NCI-H187 treated with DMSO at 0.1 percent for 48 hours (cell line): ENCODE data around the gene TACC3.

Source experiments
- DNase-seq: peaks from one replicate; lab custom pipeline; 2025; lab: John Stamatoyannopoulos, UW

TACC3 gene

DNA sequence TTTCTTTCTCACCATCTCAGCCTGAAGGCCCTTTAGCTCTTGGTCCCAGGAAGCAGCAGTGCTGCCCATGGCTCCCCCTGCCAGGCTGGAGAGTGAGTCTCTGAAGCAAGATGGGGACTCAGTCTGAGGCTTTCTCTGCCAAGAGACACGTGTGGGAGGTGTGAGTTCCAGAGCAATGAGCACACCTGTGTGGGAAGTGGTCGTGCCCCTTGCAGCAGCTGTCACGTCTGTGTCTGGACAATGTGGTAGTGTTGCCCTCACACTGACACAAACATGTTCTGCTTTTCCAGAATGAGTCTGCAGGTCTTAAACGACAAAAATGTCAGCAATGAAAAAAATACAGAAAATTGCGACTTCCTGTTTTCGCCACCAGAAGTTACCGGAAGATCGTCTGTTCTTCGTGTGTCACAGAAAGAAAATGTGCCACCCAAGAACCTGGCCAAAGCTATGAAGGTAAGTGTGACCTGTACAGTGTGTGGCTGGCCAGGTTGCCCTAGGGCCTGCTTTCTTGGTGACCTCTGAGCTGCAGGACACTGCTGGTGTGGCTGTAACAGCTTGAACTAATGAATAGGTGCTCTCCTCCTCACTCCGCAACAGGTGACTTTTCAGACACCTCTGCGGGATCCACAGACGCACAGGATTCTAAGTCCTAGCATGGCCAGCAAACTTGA is 1.9 kb downstream of the TACC3 start:
- no peak for DNase-seq

DNA sequence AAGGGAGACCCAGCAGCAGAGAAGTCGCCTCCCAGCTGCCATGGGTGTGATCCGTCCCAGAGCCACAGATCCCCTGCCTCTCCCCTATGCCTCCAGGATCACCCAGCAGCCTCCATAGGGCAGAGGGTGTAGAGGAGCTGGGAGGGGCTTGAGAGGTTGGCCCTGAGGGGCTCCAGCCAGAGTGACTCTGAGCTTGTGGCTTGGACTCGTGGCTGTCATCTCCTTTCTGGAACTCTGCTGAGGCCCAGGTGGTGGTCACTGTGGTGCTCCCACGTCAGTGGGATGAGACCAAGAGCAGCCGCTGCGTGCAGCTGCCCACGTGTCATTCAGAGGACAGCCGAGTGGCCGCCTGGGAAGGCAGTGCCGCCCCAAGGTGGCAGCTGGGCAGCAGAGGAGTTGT is 4.2 kb downstream of the TACC3 start:
- no peak for DNase-seq

DNA sequence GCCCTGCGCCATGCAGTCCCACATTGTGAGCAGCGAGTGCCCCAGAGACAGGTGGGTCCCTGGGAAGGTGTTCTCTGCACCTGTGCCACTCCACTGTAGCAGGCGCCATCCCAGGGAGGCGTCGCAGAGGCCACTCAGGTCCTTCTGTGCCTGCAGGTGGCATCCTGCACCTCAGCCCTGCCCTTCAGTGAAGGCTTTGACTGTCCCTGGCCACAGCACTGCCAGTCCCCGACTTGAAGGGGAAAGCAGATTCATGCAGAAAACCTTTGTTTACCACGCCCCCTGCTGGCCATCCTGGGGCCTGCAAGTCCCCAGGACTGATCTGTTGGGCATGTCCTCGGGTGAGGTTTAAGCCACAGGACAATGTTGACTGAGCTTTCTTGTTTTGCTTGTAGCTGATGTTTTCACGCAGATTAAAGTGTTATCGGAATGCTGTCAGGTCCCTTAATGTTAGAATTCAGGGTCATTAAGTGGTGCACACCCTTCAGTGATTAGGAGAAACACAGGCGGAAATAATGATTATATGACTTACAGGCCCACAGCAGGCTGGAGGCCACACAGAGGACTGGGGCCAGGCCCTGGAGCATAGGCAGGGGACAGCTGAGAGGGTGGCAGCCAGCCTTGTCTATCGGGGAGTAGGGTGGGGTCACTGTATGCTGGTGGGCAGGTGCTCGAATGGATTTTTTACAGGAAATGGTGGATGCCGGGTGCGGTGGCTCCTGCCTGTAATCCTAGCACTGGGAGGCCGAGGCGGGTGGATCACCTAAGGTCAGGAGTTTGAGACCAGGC is 5.0 kb downstream of the TACC3 start:
- DNase-seq: peak; percentile 10

DNA sequence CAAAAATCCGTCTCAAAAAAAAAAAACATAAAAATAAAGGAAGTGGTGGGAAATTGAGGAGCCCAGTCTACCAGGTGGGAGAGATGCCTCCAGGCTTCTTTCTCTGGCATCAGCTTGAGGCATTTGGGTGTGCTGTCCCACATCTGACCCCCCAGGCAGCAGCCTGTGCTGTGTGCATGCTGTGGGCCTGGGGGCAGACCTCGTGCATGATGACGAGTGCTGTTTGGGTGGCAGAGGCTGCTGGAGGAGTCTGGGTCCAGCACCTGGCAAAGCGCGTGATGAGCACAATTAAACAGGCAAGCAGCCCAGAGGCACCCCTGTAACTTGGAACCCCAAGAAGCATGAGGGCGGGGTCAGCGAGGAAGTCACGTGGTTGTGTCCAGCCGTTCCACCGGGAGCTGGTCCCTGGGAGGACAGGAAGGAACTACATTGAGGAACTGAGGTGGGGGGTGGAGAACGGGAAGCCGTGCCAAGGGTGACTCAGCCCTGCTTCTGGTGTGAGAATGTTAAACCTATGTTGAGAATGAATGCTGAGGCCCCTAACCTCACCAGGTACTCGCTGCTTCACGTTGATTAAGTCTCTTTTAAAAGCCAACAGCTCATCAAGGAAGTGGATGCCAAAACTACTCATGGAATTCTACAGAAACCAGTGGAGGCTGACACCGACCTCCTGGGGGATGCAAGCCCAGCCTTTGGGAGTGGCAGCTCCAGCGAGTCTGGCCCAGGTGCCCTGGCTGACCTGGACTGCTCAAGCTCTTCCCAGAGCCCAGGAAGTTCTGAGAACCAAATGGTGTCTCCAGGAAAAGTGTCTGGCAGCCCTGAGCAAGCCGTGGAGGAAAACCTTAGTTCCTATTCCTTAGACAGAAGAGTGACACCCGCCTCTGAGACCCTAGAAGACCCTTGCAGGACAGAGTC is 6.1 kb downstream of the TACC3 start:
- DNase-seq: no peak

DNA sequence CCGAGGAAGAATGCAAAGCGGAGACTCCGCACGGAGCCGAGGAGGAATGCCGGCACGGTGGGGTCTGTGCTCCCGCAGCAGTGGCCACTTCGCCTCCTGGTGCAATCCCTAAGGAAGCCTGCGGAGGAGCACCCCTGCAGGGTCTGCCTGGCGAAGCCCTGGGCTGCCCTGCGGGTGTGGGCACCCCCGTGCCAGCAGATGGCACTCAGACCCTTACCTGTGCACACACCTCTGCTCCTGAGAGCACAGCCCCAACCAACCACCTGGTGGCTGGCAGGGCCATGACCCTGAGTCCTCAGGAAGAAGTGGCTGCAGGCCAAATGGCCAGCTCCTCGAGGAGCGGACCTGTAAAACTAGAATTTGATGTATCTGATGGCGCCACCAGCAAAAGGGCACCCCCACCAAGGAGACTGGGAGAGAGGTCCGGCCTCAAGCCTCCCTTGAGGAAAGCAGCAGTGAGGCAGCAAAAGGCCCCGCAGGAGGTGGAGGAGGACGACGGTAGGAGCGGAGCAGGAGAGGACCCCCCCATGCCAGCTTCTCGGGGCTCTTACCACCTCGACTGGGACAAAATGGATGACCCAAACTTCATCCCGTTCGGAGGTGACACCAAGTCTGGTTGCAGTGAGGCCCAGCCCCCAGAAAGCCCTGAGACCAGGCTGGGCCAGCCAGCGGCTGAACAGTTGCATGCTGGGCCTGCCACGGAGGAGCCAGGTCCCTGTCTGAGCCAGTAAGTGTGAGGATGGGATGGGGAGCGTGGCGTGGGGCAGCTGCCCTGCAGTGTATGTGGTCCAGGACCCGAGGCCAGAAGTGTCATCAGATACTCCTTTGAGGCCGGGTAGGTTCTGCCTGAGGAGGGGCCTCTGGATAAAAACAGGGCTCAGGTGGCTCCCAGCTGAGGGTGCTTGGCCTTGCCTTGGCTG is 7.0 kb downstream of the TACC3 start:
- no peak for DNase-seq

DNA sequence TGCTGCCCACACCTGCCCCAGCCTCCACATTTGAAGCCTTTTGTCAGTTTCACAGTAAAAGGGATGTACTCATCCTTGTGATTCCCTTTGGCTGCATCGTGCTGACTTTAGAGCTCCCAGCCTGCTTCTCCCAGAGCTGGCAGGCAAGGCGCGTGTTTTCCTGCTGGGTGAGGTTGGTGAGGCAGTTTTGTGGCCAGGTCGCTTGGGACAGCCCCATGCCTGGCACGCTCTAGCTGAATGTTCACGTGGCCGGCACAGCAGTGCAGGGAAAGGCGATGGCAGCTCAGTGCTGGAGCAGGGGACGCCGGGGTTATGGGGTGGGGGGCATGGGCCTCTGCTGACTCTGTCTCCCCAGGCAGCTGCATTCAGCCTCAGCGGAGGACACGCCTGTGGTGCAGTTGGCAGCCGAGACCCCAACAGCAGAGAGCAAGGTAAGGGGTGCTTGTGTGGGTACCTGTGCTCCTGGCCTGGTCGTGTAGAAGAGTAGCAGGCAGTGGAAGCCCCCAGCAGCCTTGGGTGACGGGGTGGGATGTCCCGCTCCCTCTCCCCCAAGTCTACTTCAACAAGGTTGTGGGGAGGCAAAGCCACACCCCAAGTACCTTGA is 9.3 kb downstream of the TACC3 start:
- no peak for DNase-seq

DNA sequence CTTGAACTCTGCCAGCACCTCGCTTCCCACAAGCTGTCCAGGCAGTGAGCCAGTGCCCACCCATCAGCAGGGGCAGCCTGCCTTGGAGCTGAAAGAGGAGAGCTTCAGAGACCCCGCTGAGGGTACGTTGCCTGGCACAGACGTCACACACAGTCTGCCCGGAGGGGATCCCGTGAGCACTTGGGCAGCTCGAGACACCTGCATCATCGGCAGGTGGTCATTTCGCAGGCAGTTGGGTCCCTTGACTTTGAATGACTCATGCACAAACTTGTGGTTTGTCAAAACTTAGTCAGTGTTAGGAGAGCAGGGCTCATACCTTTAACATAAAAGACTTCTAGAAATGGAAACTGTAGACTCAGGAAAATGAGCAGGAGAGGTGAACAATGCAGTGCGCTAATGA is 9.9 kb downstream of the TACC3 start:
- no peak for DNase-seq

DNA sequence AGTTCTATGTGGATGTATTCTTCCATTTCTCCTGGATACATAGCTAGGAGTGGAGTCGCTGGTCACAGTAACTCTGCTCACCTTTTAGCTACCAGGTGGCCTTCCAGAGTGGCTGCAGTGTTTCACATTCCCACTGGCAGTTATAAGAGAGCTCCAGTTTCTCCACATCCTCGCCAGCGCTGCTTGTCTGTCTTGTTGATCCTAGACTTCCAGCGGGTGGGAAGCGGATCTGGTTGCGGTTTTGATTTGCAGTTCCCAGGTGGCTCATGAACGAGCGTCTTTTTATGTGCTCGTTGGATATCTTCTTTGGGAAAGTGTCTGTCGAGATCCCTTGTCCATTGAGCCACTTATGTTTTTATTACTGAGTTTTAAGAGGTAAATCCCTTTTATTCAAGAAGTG is 11.6 kb downstream of the TACC3 start:
- no peak for DNase-seq

DNA sequence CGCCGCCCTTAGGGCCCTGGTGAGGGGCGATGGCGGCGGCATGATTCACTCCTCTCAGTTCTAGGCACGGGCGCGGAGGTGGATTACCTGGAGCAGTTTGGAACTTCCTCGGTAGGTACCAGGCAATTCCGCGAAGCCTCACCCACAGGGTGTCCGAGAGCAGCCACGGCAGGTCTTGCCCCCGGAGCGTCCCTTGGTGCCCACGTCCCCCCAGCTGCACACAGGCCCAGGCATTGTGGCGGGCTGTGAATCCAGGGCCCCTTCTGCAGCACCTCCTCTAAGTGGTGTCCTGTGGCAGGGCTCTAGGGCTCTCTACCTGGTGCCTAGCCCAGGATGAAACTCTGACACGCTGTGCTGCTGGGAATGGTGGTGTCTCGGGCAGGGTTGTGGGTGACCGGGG is 13.9 kb downstream of the TACC3 start:
- DNase-seq: no peak

DNA sequence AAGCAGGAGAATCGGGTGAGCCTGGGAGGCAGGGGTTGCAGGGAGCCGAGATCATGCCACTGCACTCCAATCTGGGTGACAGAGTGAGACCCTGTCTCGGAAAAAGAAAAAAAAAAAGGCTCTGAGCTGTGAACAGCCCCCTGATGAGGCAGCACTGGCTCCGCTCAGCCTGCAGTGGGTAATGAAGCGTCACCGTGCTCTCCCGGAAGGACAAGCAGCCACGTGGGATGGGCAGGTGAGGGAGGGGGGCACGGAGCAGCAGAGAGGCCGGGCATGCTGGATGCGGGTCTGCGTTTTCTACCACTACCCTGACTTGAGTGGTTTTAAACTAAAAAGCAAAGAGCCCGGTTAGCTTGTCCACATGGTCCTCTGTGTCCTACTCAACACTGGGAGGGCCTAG is 15.5 kb downstream of the TACC3 start:
- no peak for DNase-seq

DNA sequence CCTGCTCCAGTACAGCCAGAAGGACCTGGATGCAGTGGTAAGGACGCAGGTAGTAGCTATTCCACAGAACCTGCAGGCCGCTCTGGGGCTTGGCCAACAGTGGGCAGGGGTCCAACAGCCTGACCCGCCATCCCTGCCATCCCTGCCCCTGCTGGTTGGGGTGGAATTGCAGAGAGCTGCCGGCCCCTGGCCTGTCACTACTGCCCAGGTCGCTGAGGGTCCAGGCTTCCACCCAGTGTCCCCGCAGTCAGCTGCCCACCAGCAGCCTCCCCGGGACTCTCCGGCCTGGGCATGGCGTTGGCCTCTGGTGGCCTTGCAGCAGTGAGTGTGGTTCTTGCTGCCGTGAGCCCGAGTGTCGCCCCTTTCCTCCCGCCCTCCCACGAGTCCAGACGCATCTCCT is 16.3 kb downstream of the TACC3 start:
- DNase-seq: no peak

DNA sequence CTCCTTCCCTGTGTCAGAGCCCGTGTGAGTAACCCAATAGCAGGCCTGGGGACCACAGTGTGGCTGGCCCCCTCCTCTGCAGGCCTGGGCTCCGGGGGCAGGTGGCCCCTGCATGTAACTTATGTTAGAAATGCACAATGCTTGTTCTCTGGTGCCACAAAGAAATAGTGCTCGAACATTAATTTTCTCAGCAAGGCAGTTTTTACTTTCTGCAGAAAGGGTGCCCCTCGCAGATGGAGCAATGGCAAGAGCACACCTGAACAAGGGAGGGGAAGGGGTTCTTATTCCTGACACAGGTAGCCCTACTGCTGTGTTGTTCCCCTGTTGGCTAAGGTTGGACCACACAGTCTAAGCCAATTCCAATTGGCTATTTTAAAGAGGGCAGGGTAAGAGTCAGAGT is 17.1 kb downstream of the TACC3 start:
- DNase-seq: no peak

DNA sequence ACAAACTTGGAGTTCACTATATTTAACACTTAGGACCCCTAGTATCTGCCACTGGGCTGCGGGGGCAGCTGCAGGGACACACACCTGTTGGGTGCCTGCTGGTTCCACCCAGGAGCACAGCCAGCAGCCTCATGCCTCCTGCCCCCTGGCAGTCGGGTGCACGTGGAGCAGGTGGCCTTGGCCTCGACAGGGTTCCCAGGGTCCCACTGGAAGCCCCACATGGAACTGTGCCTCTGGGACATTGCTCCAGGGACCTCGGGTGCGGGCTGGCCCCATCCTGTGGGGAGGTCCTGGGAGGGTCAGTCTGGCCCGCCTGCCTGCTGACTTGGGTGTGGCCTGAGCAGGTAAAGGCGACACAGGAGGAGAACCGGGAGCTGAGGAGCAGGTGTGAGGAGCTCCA is 18.0 kb downstream of the TACC3 start:
- no peak for DNase-seq

DNA sequence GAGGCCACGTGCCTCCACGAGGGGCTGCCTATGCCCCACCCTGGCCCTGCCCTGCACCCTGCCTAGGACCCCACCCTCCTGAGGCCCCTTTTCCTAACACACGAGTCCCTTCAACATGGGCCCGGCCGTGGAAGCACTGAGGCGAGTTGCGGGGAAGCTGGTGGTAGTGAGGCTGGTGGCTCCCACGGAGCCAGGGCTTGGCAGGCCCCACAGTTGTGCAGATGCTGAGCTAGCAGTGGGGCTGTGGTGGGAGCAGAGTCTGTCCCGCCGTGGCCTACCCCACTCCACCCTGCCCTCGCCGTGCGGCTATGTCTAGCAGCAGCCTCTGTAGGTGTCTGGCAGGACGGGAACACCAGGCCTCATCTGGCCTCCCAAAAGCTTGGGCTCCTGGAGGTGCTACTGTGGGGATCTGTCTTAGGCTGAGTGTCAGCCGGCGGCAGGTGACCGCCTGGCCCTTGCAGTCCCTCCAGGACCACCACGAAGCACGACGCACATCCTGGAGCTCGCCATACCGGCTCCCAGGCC is 18.8 kb downstream of the TACC3 start:
- DNase-seq: no peak

DNA sequence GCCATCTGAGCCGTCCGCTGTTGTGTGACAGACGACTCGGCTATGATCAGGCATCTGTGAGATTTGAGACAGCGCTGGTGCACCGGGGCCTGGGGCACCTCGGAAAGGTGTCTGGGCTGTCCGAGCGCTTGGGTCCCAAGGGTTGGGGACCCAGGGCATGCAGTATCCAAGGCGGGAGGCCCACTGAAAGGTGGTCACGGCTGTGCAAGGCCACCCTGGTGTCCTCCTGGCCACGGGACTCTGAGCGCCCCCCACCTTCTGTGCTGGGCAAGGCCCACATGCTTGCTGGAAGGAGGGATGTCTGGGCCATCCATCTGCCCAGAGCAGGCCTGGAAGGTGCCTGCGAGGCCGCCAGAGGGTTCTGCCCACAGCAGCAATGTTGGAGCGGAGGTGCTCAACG is 19.9 kb downstream of the TACC3 start:
- DNase-seq: no peak

DNA sequence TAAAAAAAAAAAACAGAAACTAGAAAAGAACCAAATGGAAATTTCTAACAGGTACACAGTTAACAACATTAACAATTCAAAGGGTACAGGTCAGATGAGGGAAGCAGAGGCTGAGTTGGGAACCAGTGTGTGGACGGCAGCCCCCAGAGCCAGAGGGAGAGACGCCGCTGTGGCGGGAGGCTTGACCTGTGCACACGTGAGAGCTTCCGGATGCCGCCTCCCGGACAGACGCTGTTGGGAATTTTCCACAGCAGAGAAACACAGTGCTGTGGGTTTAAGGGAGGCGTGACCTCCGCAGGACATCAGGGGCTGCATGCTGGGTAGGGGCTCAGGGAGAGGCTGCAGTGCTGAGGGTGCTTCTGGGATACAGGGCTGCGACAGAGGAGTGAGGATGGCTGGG is 22.2 kb downstream of the TACC3 start:
- DNase-seq: no peak

DNA sequence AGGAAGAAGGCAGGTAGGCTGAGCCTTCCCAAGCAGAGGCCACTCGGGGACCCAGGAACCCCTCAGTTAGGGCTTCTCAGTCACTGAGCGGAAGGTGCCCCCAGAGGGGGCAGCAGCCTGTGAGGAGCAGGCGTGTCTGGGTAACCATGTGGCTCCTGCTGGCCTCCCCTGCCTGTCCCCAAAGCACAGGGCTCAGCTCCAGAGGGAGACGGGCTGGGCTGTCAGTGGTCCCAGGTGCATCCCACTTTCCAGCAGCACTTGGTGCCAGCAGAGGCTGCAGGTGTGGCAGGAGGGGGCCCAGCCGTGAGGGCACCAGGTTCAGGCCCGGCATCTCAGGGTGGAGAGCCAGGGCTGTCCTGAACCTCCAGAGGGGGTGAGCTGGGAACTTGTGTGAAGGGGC is 22.7 kb downstream of the TACC3 start:
- no peak for DNase-seq

DNA sequence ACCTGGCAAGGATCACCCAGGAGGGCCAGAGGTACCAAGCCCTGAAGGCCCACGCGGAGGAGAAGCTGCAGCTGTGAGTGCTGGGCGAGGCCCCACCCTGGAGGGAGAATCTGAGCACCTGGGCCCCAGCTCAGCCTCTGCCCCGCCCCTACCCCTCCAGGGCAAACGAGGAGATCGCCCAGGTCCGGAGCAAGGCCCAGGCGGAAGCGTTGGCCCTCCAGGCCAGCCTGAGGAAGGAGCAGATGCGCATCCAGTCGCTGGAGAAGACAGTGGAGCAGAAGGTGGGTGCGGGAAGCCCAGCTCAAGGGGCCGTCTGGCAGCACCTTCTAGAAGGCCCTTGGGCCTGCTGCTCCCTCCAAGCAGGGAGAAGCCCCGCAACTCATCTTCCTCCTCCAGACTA is 23.2 kb downstream of the TACC3 start:
- DNase-seq: no peak

DNA sequence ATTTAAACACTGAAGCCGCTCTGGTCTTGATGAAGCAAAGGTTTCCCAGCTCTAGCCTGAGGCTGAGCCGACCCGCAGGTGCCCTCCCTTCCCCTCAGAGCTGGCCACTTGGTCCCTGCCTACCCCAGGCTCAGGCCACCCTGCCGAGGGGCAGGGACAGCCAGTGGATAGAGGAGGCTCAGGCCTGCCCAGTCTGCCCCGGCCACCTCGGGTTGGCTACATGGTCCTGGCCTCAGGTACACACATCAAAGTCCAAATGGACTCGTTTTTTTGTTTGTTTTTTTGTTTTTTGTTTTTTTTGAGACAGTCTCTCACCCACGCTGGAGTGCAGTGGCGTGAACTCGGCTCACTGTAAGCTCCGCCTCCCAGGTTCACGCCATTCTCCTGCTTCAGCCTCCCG is 23.8 kb downstream of the TACC3 start:
- DNase-seq: no peak

DNA sequence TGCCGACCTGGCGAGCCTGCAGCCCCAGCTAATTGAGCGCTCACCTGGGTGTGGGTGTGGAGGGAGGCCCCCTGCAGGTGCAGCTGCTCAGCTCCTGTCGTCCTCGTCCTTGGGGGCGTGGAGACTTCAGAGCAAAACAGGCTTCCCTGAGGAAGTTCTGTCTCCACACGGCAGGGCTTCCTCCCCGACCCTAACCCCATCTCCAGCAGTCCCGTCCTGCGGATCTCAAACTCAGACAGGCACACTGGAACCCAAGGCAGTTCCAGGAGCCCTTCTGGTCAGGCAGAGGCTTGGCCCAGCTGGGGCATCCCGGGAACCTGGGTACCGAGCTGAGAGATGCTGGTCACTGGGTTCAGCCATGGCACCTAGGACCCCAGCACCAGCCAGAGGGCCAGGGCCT is 24.4 kb downstream of the TACC3 start:
- DNase-seq: no peak

DNA sequence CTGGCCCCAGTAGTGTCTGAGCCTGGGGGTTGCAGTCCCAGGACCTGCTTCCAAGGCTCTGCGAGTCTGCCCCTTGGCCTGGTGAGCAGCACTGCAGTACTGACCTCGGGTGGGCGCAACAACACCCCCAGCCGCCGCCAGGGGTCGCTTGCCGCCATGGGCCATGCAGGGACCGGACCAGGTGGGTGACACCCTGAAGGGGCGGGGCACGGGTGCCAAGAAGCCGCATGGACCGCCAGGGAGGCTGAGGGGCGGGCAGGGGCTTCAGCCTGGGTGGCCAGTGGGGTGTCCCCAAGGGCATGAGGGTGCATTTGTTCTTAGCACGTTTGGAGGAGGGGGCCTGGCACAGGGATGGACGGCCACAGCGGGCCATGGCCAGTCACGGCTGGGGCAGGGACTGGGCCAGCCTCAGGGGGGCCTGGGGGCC is 25.0 kb downstream of the TACC3 start:
- no peak for DNase-seq
